Smooth muscle cell (in vitro differentiated cells): ENCODE data around the gene FAM120A. TPM values are rescaled to one million over a fixed set of nuclear protein-coding genes. Genes with fewer than 3 reads are reported as not detected.

ENCODE experiments used
- DNase-seq: peaks from one replicate; lab custom pipeline; 2025; ENCODE audit not compliant: unreplicated experiment; lab: John Stamatoyannopoulos, UW
- H2AFZ ChIP-seq: fragments of 200-600 bp; sonication (generic); 2 replicates; pipeline ENCODE4 v1.6.0; 2016; ENCODE audit warnings: antibody characterized with exemption, low read depth, mild to moderate bottlenecking
- H3F3A ChIP-seq: fragments of 200-600 bp; sonication (generic); 2 replicates; pipeline ENCODE4 v1.6.0; 2017; ENCODE audit warnings: antibody characterized with exemption, low read depth
- H3K27ac ChIP-seq: fragments of 200-600 bp; sonication (generic); 2 replicates; pipeline ENCODE4 v1.5.1; 2016; ENCODE audit warnings: low read depth, mild to moderate bottlenecking
- H3K27me3 ChIP-seq: fragments of 200-600 bp; sonication (generic); 2 replicates; pipeline ENCODE4 v1.6.1; 2016; ENCODE audit warnings: low read depth, mild to moderate bottlenecking
- H3K36me3 ChIP-seq: fragments of 200-600 bp; sonication (generic); 2 replicates; pipeline ENCODE4 v1.5.1; 2016; ENCODE audit warnings: low read depth
- H3K4me1 ChIP-seq: fragments of 200-600 bp; sonication (generic); 2 replicates; pipeline ENCODE4 v1.5.1; 2016; ENCODE audit warnings: low read depth
- H3K4me2 ChIP-seq: fragments of 200-600 bp; sonication (generic); 2 replicates; pipeline ENCODE4 v1.6.0; 2016; ENCODE audit warnings: mild to moderate bottlenecking
- H3K4me3 ChIP-seq: fragments of 200-600 bp; sonication (generic); 2 replicates; pipeline ENCODE4 v1.5.1; 2016; ENCODE audit warnings: mild to moderate bottlenecking
- H3K79me2 ChIP-seq: fragments of 200-600 bp; sonication (generic); 2 replicates; pipeline ENCODE4 v1.6.0; 2016; ENCODE audit warnings: low read depth, mild to moderate bottlenecking
- H3K9ac ChIP-seq: fragments of 200-600 bp; sonication (generic); 2 replicates; pipeline ENCODE4 v1.6.0; 2016; ENCODE audit warnings: low read depth
- H3K9me3 ChIP-seq: fragments of 200-600 bp; sonication (generic); replicated peaks from 2 replicates; pipeline ENCODE4 v1.5.1; 2016; ENCODE audit warnings: low read depth
- H4K20me1 ChIP-seq: fragments of 200-600 bp; sonication (generic); 2 replicates; pipeline ENCODE4 v1.6.0; 2016; ENCODE audit warnings: low read depth
- CTCF ChIP-seq: fragments of 200-600 bp; sonication (generic); IDR thresholded peaks from 2 replicates; pipeline ENCODE4 v1.5.1; 2017; ENCODE audit warnings: borderline replicate concordance, mild to moderate bottlenecking, antibody characterized with exemption; ENCODE audit not compliant: insufficient read depth, poor library complexity, severe bottlenecking
- WGBS: methylation state at CpG from one replicate; pipeline ENCODE4 v1.1.7; 2016; ENCODE audit warnings: low lambda C conversion rate; 5-methylcytosine and 5-hydroxymethylcytosine counted together
- polyA plus RNA-seq: library from polyadenylated mRNA; unstranded; fragments of >200 nt; fragmentation: Nextera tagmentation; extraction: Ambion mirVana; gene quantifications from 2 replicates; pipeline ENCODE4 v1.2.1, GENCODE V29; 2016
- total RNA-seq: library from RNA; depleted of rRNA; stranded (reverse); fragments of >200 nt; gene quantifications from 2 replicates; pipeline ENCODE4 v1.2.3, GENCODE V29; 2014

Gene FAM120A
- total and polyA plus RNA-seq, 2 experiments from 2014 or later, result 14.4 to 47.2 TPM

- no peak for DNase-seq
- Histone ChIP-seq H3K79me2 (no peaks in the 10 kb centered on the region), H3K4me2 (no peak overlapping the region), H3K9me3 (no peaks in the 10 kb centered on the region), H3F3A (no peaks in the 10 kb centered on the region), H3K4me3 (no peak overlapping the region), H4K20me1 (peaks cover 13% of the 10 kb centered on the region), H3K4me1 (no peaks in the 10 kb centered on the region), H3K9ac (no peak overlapping the region), H3K27ac (no peak overlapping the region), H3K36me3 (peaks cover 23% of the 10 kb centered on the region), H2AFZ (no peak overlapping the region), H3K27me3 (no peaks in the 10 kb centered on the region)
- no peak for TF ChIP-seq CTCF
- 91% methylated on average over 1 of the region's 1 CpG for WGBS
Observed at GRCh38 chr9:93552923-93553322, 101.4 kb downstream of the FAM120A start.

- H2AFZ ChIP-seq, result no peak overlapping the region
- TF ChIP-seq CTCF, result no peak
- no peak overlapping the region for H3K27ac ChIP-seq
- no peaks in the 10 kb centered on the region for H3K9me3 ChIP-seq
- H4K20me1 ChIP-seq, result peaks cover 7% of the 10 kb centered on the region
- no peak overlapping the region for H3K9ac ChIP-seq
- H3K4me3 ChIP-seq, result no peak overlapping the region
- no peak overlapping the region for H3K4me2 ChIP-seq
- H3K79me2 ChIP-seq, result no peaks in the 10 kb centered on the region
- no peaks in the 10 kb centered on the region for H3K4me1 ChIP-seq
- peaks cover 24% of the 10 kb centered on the region for H3K36me3 ChIP-seq
- WGBS, result 62% methylated on average over 4 of the region's 4 CpGs
- H3K27me3 ChIP-seq, result no peaks in the 10 kb centered on the region
- H3F3A ChIP-seq, result peaks cover 1% of the 10 kb centered on the region
- DNase-seq, result no peak
Observed at GRCh38 chr9:93555370-93555769, 103.9 kb downstream of the FAM120A start.

GRCh38 chr9:93557366-93558137 lies 106.1 kb downstream of the FAM120A start:
- no peak overlapping the region for H3K9ac ChIP-seq
- WGBS, result 92% methylated on average over 15 of the region's 15 CpGs
- H3K36me3 ChIP-seq, result peaks cover 17% of the 10 kb centered on the region

More at GRCh38 chr9:93557366-93558137, 106.1 kb downstream of the FAM120A start:
- Histone ChIP-seq H3K4me1 (no peaks in the 10 kb centered on the region), H4K20me1 (no peaks in the 10 kb centered on the region), H3K27ac (no peak overlapping the region), H3K79me2 (no peaks in the 10 kb centered on the region), H3K9me3 (no peaks in the 10 kb centered on the region), H2AFZ (no peak overlapping the region), H3F3A (peaks cover 5% of the 10 kb centered on the region), H3K4me2 (no peak overlapping the region), H3K4me3 (no peak overlapping the region), H3K27me3 (no peaks in the 10 kb centered on the region)
- TF ChIP-seq CTCF, result no peak
- DNase-seq, result no peak
